ENCODE measurements around the gene SLC44A3.

SLC44A3 gene

DNA sequence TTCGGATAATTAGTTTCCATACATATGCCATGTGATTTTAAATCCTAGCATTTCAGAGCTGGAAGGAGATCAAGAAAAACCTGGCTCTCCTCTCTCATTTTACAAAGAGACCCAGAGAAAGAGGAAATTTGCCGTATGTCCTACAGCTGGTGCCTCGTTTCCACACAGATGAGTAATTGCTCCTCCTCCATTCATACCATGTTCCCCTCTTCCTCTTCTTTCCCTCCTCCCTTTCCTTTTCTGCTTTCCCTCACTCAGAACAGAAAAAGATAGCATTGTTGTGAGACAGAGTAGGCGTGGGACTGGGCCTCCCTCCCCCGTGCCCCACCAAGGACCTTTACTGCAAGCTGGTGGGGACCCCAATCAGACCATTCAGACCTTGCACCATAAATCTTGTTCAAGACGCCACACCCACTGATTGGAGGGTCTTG, 13.7 kb upstream of the SLC44A3 start:
- Histone ChIP-seq H3K27me3 (replicated peaks; ENCODE audit: control insufficient read depth, insufficient read depth, low read length) (no peaks in the 10 kb centered on the region), H3K4me3 (replicated peaks; ENCODE audit: low read depth, low read length) (no peak overlapping the region), H3K36me3 (ENCODE audit: control insufficient read depth, insufficient read depth, low read length) (no peaks in the 10 kb centered on the region)
- TF ChIP-seq, protein P1, sequence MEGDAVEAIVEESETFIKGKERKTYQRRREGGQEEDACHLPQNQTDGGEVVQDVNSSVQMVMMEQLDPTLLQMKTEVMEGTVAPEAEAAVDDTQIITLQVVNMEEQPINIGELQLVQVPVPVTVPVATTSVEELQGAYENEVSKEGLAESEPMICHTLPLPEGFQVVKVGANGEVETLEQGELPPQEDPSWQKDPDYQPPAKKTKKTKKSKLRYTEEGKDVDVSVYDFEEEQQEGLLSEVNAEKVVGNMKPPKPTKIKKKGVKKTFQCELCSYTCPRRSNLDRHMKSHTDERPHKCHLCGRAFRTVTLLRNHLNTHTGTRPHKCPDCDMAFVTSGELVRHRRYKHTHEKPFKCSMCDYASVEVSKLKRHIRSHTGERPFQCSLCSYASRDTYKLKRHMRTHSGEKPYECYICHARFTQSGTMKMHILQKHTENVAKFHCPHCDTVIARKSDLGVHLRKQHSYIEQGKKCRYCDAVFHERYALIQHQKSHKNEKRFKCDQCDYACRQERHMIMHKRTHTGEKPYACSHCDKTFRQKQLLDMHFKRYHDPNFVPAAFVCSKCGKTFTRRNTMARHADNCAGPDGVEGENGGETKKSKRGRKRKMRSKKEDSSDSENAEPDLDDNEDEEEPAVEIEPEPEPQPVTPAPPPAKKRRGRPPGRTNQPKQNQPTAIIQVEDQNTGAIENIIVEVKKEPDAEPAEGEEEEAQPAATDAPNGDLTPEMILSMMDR (IDR thresholded peaks at IDR 0.05; ENCODE audit: insufficient read depth, low read length, poor library complexity, severe bottlenecking) = no peak
- no peak for DNase-seq (ENCODE audit: extremely low read depth, insufficient read length)

GRCh38 chr1:94807742-94808491, 12.2 kb upstream of the SLC44A3 start:
- TF ChIP-seq, protein P1 (IDR thresholded peaks at IDR 0.05; ENCODE audit: insufficient read depth, low read length, poor library complexity, severe bottlenecking) = no peak
- no peaks in the 10 kb centered on the region for H3K36me3 ChIP-seq (ENCODE audit: control insufficient read depth, insufficient read depth, low read length)
- no peaks in the 10 kb centered on the region for H3K27me3 ChIP-seq (replicated peaks; ENCODE audit: control insufficient read depth, insufficient read depth, low read length)
- DNase-seq (ENCODE audit: extremely low read depth, insufficient read length) = no peak
- no peak overlapping the region for H3K4me3 ChIP-seq (replicated peaks; ENCODE audit: low read depth, low read length)

GRCh38 chr1:94808669-94809068, 11.5 kb upstream of the SLC44A3 start:
- no peaks in the 10 kb centered on the region for H3K36me3 ChIP-seq (ENCODE audit: control insufficient read depth, insufficient read depth, low read length)
- TF ChIP-seq, protein P1 (IDR thresholded peaks at IDR 0.05; ENCODE audit: insufficient read depth, low read length, poor library complexity, severe bottlenecking) = no peak
- H3K27me3 ChIP-seq (replicated peaks; ENCODE audit: control insufficient read depth, insufficient read depth, low read length) = no peaks in the 10 kb centered on the region
- H3K4me3 ChIP-seq (replicated peaks; ENCODE audit: low read depth, low read length) = no peak overlapping the region
- no peak for DNase-seq (ENCODE audit: extremely low read depth, insufficient read length)

DNA sequence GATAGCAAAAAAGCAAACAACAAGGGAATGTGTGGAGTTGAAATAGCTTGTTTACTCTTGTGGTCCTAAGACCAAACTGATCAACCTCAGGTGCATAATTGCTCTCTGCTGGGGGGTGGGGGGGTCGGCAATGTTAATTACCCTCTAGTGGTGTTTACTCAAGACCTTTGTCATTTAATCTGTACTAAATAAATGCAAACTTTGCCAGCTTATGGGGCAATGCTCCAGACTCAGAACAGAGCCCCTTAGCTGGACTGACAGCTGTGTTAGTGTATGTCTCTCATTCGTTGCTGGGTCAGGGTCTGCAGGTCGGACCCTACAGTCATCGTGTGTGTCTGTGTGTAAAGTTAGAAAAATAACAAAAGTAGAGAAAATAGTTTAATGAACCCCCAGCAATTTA, 7.2 kb upstream of the SLC44A3 start:
- H3K27me3 ChIP-seq (replicated peaks; ENCODE audit: control insufficient read depth, insufficient read depth, low read length) = no peaks in the 10 kb centered on the region
- H3K36me3 ChIP-seq (ENCODE audit: control insufficient read depth, insufficient read depth, low read length) = no peaks in the 10 kb centered on the region
- no peak overlapping the region for H3K4me3 ChIP-seq (replicated peaks; ENCODE audit: low read depth, low read length)
- DNase-seq (ENCODE audit: extremely low read depth, insufficient read length) = no peak
- TF ChIP-seq, protein P1 (IDR thresholded peaks at IDR 0.05; ENCODE audit: insufficient read depth, low read length, poor library complexity, severe bottlenecking) = no peak

DNA sequence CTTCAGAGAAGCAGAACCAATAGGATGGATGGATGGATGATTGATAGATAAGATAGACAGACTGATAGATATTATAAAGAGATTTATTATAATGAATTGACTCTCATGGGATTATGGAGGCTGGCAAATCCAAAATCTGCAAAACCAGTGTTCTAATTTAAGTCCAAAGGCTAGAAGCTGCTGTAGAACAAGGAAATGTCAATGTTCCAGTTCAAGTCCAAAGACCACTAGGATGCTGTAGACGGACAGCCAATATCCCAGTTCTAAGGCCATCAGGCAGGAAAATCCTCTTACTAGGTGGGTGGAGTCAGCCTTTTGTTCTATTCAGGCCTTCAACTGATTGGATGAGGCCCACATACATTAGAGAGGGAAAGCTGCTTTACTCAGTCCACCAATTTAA, 4.1 kb upstream of the SLC44A3 start:
- Histone ChIP-seq H3K27me3 (replicated peaks; ENCODE audit: control insufficient read depth, insufficient read depth, low read length) (no peaks in the 10 kb centered on the region; the same call in 1 of the 2 replicates), H3K4me3 (replicated peaks; ENCODE audit: low read depth, low read length) (no peak overlapping the region), H3K36me3 (ENCODE audit: control insufficient read depth, insufficient read depth, low read length) (no peaks in the 10 kb centered on the region)
- DNase-seq (ENCODE audit: extremely low read depth, insufficient read length) = no peak
- TF ChIP-seq, protein P1 (IDR thresholded peaks at IDR 0.05; ENCODE audit: insufficient read depth, low read length, poor library complexity, severe bottlenecking) = no peak

All from GM06990 (cell line).